NCI-H2107 treated with DMSO at 0.1 percent for 48 hours (cell line): ENCODE results near the gene COL4A2.

ENCODE experiments used
- DNase-seq: peaks from one replicate; lab custom pipeline; 2025; ENCODE audit not compliant: unreplicated experiment; lab: John Stamatoyannopoulos, UW

The COL4A2 gene

GRCh38 chr13:110414931-110415330 lies 107.8 kb downstream of the COL4A2 start:
- no peak for DNase-seq

- no peak for DNase-seq
These were observed 108.6 kb downstream of the COL4A2 start for GRCh38 chr13:110415669-110416068.

GRCh38 chr13:110416131-110417025 lies 109.3 kb downstream of the COL4A2 start:
- DNase-seq = no peak

GRCh38 chr13:110418944-110419343 lies 111.9 kb downstream of the COL4A2 start:
- DNase-seq = no peak

- no peak for DNase-seq
These were observed 112.3 kb downstream of the COL4A2 start for GRCh38 chr13:110419381-110419791.

- DNase-seq = no peak
These were observed 112.9 kb downstream of the COL4A2 start for GRCh38 chr13:110419946-110420345.

GRCh38 chr13:110420626-110421025 lies 113.5 kb downstream of the COL4A2 start:
- no peak for DNase-seq

GRCh38 chr13:110421061-110421460 lies 114.0 kb downstream of the COL4A2 start:
- DNase-seq = no peak

GRCh38 chr13:110421696-110422385 lies 114.8 kb downstream of the COL4A2 start:
- no peak for DNase-seq

- no peak for DNase-seq
These were observed 116.0 kb downstream of the COL4A2 start for GRCh38 chr13:110422913-110423688.

GRCh38 chr13:110423689-110424302 lies 116.7 kb downstream of the COL4A2 start:
- DNase-seq = no peak

- no peak for DNase-seq
These were observed 117.7 kb downstream of the COL4A2 start for GRCh38 chr13:110424569-110425443.

GRCh38 chr13:110425444-110425780 lies 118.3 kb downstream of the COL4A2 start:
- DNase-seq = no peak

- DNase-seq = no peak
These were observed 119.7 kb downstream of the COL4A2 start for GRCh38 chr13:110426735-110427134.

GRCh38 chr13:110428313-110428712 lies 121.2 kb downstream of the COL4A2 start:
- no peak for DNase-seq

- no peak for DNase-seq
These were observed 123.6 kb downstream of the COL4A2 start for GRCh38 chr13:110430391-110431336.

GRCh38 chr13:110431425-110432294 lies 124.6 kb downstream of the COL4A2 start:
- no peak for DNase-seq

- DNase-seq = no peak
These were observed 125.4 kb downstream of the COL4A2 start for GRCh38 chr13:110432522-110432921.
